ENCODE data around the gene STON2.

STON2 gene

DNA sequence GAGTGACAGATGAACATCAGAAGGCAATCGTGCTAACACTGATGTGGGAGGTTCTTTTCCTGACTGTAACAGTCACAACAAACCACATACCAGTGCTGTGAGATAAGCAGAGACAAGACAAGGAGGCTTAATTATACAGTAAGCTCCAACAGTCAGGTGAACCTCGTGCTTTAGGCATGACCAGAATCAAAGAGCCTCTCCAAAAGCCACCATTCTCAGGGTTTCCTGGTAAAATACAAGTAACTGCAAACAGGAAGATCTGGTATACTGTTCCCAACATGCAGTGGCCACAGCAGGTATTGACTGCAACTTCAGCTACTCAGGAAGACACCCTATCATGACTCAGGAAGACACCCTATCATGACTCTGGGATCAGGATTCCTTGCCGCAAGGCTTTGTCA is 132.1 kb downstream of the STON2 start:
- WGBS, result 80% methylated on average over 2 of the region's 3 CpGs
- peaks cover 17% of the 10 kb centered on the region; the same call in 1 of the 2 replicates for H3K36me3 ChIP-seq (ENCODE audit: insufficient read depth, low read length)
- no peak overlapping the region for H3K4me3 ChIP-seq (ENCODE audit: low read length)
- no peaks in the 10 kb centered on the region for H3K9me3 ChIP-seq (ENCODE audit: insufficient read depth, low read depth, low read length)
- peaks cover 18% of the 10 kb centered on the region for H3K4me1 ChIP-seq (ENCODE audit: insufficient read depth, low read length)
- 0 out of 2 replicates have a peak overlapping the region, but pooled peaks have one; percentile 1 for H3K27ac ChIP-seq (ENCODE audit: low read depth, low read length)
- no peaks in the 10 kb centered on the region for H3K27me3 ChIP-seq (ENCODE audit: insufficient read depth, low read length)
- H3K9ac ChIP-seq (ENCODE audit: low read depth, low read length), result no peak overlapping the region

DNA sequence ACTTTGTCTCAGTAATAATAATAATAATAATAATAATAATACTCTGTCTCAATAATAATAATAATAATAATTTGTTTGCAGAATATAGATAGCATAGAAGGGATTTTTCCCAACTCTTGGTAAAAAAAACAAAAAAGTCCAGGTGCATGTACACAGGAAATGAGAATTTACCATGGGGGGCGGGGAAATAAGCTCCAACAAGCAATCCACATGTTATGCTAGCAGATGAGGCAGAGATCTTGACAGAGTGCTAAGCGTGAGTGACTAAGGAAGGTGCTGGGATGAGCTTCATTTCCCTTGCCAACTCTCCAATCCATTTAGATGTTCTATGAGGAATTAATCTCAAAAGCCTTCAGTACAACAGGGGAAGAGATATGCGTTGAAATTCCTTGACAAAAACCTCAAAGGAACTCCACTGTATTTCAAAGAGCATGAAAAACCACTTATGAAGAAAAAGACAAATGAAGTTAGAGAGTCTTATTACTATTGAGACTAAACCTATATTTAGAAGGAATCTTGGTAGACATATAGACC is 134.4 kb downstream of the STON2 start:
- Histone ChIP-seq H3K9me3 (ENCODE audit: insufficient read depth, low read depth, low read length) (no peaks in the 10 kb centered on the region), H3K27me3 (ENCODE audit: insufficient read depth, low read length) (no peaks in the 10 kb centered on the region), H3K4me3 (ENCODE audit: low read length) (no peak overlapping the region), H3K4me1 (ENCODE audit: insufficient read depth, low read length) (peaks cover 24% of the 10 kb centered on the region), H3K36me3 (ENCODE audit: insufficient read depth, low read length) (peaks cover 22% of the 10 kb centered on the region; the same call in 1 of the 2 replicates), H3K27ac (ENCODE audit: low read depth, low read length) (no peak overlapping the region), H3K9ac (ENCODE audit: low read depth, low read length) (no peak overlapping the region)
- 98% methylated on average over 2 of the region's 3 CpGs for WGBS

DNA sequence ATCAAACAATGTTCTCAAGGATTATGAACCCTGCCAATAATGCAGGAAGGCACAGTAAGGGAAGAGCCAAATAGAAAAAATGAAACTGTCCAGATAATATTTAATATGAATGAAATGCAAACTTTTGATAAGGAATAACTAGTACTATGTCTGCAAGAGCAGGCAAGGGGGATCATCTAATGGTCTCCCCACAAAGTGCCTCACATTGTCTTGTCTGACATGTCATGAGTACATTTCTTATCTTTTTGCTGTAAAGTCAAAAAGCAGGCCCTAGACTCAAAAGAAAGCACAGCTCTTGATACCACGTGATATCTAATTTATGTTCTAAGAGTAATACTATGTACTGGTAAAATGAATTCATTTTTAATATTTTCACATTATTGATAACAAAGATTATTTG is 135.5 kb downstream of the STON2 start:
- H3K27ac ChIP-seq (ENCODE audit: low read depth, low read length), result no peak overlapping the region
- H3K4me1 ChIP-seq (ENCODE audit: insufficient read depth, low read length), result peaks cover 21% of the 10 kb centered on the region
- H3K4me3 ChIP-seq (ENCODE audit: low read length), result no peak overlapping the region
- no CpG with 5 or more reads among the region's 1 CpG for WGBS
- no peak overlapping the region for H3K9ac ChIP-seq (ENCODE audit: low read depth, low read length)
- H3K27me3 ChIP-seq (ENCODE audit: insufficient read depth, low read length), result no peaks in the 10 kb centered on the region
- peaks cover 22% of the 10 kb centered on the region; the same call in 1 of the 2 replicates for H3K36me3 ChIP-seq (ENCODE audit: insufficient read depth, low read length)
- no peaks in the 10 kb centered on the region for H3K9me3 ChIP-seq (ENCODE audit: insufficient read depth, low read depth, low read length)

DNA sequence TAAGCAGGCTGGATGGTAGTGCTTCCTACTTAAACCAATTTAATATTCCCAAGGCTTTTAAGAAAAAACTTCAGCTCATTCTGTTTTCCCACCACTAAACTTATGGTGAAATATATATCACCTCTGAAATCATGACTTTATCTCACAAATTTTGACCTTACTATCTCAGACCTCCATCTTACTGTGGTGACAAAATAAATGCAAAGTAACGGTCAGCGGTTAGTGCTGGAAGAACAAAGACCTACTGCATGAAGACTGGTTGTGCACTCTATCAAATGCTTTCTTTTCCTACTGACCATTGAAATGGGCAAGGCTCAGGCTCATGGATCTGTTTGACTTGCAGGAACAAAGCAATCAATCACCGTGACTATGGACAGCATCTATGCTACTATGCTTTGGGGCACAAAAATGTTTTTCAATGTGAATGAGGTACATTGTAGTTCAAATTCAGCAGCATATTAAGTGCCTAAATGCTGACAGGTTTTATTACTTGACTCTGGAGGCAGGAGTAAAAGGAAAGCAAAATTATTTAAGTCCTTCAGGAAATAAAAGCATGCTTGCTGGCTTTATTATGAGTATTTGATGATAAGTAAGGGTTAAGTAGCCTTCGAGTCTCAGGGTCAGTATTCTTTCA is 136.2 kb downstream of the STON2 start:
- Histone ChIP-seq H3K4me3 (ENCODE audit: low read length) (no peak overlapping the region), H3K4me1 (ENCODE audit: insufficient read depth, low read length) (peaks cover 19% of the 10 kb centered on the region), H3K9ac (ENCODE audit: low read depth, low read length) (no peak overlapping the region), H3K27me3 (ENCODE audit: insufficient read depth, low read length) (no peaks in the 10 kb centered on the region), H3K36me3 (ENCODE audit: insufficient read depth, low read length) (peaks cover 22% of the 10 kb centered on the region; the same call in 1 of the 2 replicates), H3K27ac (ENCODE audit: low read depth, low read length) (no peak overlapping the region), H3K9me3 (ENCODE audit: insufficient read depth, low read depth, low read length) (no peaks in the 10 kb centered on the region)
- WGBS, result 92% methylated on average over 3 of the region's 4 CpGs

DNA sequence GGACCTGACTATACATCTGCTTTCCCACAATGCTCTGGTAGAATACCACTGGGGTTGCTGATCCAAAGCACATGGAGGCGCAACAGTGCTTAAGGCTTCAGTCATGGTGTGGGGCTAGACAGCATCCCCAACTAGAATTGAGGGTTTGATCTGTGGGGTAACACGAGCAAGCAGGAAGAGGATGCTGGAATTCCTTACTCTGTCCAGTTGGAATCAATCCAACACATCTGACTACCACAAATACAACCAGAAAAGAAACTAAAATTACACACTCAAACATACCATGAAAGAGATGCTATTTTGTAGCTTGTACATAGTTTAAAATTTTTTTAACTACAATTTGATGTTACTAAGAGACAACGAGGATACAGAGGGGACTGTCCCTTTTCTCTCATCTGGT is 138.9 kb downstream of the STON2 start:
- Histone ChIP-seq H3K4me3 (ENCODE audit: low read length) (no peak overlapping the region), H3K27me3 (ENCODE audit: insufficient read depth, low read length) (no peaks in the 10 kb centered on the region), H3K4me1 (ENCODE audit: insufficient read depth, low read length) (peaks cover 19% of the 10 kb centered on the region), H3K27ac (ENCODE audit: low read depth, low read length) (no peak overlapping the region), H3K9me3 (ENCODE audit: insufficient read depth, low read depth, low read length) (no peaks in the 10 kb centered on the region), H3K36me3 (ENCODE audit: insufficient read depth, low read length) (peaks cover 6% of the 10 kb centered on the region; the same call in 1 of the 2 replicates), H3K9ac (ENCODE audit: low read depth, low read length) (no peak overlapping the region)
- 90% methylated on average over 3 of the region's 3 CpGs for WGBS

DNA sequence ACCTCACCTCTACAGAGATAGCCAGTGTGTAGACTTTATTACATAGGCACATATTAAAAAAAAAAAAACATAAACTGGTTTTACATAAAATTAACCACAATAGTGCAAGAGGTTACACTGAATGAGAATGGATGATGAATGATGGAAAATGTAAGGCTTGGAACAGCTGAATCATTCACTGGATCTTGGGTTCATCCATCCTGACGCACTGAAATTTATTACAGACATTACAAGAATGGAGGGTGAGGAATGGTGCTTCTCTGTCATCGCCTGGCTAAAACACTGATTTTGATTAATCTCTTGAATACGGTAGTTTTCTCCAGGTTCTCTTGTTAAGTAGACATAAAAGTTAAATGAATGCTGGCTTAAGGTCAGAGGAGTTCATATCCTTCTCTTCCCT is 139.4 kb downstream of the STON2 start:
- no peaks in the 10 kb centered on the region for H3K27me3 ChIP-seq (ENCODE audit: insufficient read depth, low read length)
- no peak overlapping the region for H3K4me3 ChIP-seq (ENCODE audit: low read length)
- H3K4me1 ChIP-seq (ENCODE audit: insufficient read depth, low read length), result peaks cover 19% of the 10 kb centered on the region
- H3K27ac ChIP-seq (ENCODE audit: low read depth, low read length), result no peak overlapping the region
- no peaks in the 10 kb centered on the region for H3K9me3 ChIP-seq (ENCODE audit: insufficient read depth, low read depth, low read length)
- H3K36me3 ChIP-seq (ENCODE audit: insufficient read depth, low read length), result peaks cover 6% of the 10 kb centered on the region; the same call in 1 of the 2 replicates
- no peak overlapping the region for H3K9ac ChIP-seq (ENCODE audit: low read depth, low read length)
- 97% methylated on average over 3 of the region's 3 CpGs for WGBS

DNA sequence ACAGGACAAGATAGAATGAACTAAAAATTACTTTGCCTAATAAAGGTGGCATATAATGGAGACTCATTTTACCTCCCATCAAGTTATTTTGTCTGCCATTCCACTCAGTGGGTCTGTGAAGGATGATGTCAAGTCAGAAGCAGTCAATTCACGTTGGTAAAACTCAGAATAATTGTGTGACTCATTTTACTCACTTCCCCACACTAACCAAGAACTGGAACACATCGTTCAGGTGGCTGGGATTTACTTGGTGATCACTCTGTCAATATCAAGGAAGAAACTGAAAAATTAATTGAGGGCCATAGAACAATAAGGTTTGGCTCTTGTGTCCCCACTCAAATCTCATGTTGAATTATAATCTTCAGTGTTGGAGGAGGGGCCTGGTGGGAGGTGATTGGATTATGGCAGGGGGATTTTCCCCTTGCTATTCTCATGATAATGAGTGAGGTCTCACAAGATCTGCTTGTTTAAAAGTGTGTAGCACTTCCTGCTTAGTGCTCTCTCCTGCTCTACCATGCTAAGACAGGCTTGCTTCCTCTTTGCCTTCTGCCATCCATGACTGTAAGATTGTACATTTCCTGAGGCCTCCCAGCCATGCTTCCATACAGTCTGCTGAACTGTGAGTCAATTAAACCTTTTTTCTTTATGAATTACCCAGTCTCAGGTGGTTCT is 143.7 kb downstream of the STON2 start:
- no peak overlapping the region for H3K9ac ChIP-seq (ENCODE audit: low read depth, low read length)
- H3K27me3 ChIP-seq (ENCODE audit: insufficient read depth, low read length), result no peaks in the 10 kb centered on the region
- 78% methylated on average over 2 of the region's 2 CpGs for WGBS

DNA sequence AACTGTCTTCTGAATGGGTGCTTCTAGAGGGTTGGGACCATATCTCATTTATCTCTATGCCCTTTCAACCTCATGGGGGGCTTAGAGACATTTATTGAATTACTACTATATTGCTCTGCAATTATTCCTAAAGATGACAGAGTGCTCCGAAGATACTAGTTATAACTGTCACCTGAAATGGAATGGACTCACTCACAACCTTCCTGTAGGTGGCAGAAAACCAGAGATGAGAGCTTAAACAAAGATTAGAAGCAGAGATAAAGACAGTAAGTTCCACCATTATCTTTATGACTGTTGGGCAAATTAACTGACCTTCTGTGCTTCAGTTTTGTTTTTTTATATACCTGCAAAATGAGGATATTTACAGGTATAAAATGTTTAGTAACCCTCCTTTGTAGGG is 147.8 kb downstream of the STON2 start:
- H3K9me3 ChIP-seq (ENCODE audit: insufficient read depth, low read depth, low read length), result no peaks in the 10 kb centered on the region
- H3K4me1 ChIP-seq (ENCODE audit: insufficient read depth, low read length), result no peaks in the 10 kb centered on the region
- WGBS, result 100% methylated on average over 1 of the region's 1 CpG
- H3K9ac ChIP-seq (ENCODE audit: low read depth, low read length), result no peak overlapping the region
- H3K4me3 ChIP-seq (ENCODE audit: low read length), result no peak overlapping the region
- H3K27me3 ChIP-seq (ENCODE audit: insufficient read depth, low read length), result no peaks in the 10 kb centered on the region
- H3K27ac ChIP-seq (ENCODE audit: low read depth, low read length), result no peak overlapping the region
- H3K36me3 ChIP-seq (ENCODE audit: insufficient read depth, low read length), result no peaks in the 10 kb centered on the region

More for the DNA sequence above, 143.7 kb downstream of the STON2 start:
- H3K9me3 ChIP-seq (ENCODE audit: insufficient read depth, low read depth, low read length), result no peaks in the 10 kb centered on the region
- H3K4me3 ChIP-seq (ENCODE audit: low read length), result no peak overlapping the region
- no peaks in the 10 kb centered on the region for H3K4me1 ChIP-seq (ENCODE audit: insufficient read depth, low read length)
- no peak overlapping the region for H3K27ac ChIP-seq (ENCODE audit: low read depth, low read length)
- peaks cover 2% of the 10 kb centered on the region; the same call in 1 of the 2 replicates for H3K36me3 ChIP-seq (ENCODE audit: insufficient read depth, low read length)

DNA sequence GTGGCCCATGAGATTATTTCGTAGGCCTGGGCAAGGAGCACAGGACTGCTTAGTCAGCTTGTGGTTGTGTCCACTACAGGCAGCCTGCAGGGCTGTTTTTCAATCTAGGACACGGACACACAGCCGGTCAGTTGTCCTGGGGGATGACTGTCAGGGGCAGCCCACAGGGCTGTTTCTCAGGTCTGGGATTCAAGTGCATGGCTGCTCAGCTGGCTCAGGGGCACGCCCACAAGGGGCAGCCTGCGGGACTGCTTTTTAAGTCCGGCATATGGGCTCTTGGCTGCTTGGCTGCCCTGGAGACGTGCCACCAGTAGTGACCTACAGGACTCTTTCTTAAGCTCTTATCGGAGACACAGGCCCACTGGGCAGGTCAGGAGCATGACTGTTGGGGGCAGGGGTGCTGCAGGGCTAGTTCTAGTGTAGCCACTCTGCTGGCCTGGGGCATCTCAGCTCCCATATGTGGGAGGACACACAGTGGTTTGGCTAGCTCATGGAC is 152.8 kb downstream of the STON2 start:
- Histone ChIP-seq H3K27ac (ENCODE audit: low read depth, low read length) (no peak overlapping the region), H3K4me1 (ENCODE audit: insufficient read depth, low read length) (no peaks in the 10 kb centered on the region), H3K27me3 (ENCODE audit: insufficient read depth, low read length) (no peaks in the 10 kb centered on the region), H3K4me3 (ENCODE audit: low read length) (no peak overlapping the region), H3K36me3 (ENCODE audit: insufficient read depth, low read length) (no peaks in the 10 kb centered on the region), H3K9me3 (ENCODE audit: insufficient read depth, low read depth, low read length) (peaks cover 11% of the 10 kb centered on the region; the same call in 1 of the 2 replicates), H3K9ac (ENCODE audit: low read depth, low read length) (no peak overlapping the region)
- WGBS, result 80% methylated on average over 8 of the region's 8 CpGs

DNA sequence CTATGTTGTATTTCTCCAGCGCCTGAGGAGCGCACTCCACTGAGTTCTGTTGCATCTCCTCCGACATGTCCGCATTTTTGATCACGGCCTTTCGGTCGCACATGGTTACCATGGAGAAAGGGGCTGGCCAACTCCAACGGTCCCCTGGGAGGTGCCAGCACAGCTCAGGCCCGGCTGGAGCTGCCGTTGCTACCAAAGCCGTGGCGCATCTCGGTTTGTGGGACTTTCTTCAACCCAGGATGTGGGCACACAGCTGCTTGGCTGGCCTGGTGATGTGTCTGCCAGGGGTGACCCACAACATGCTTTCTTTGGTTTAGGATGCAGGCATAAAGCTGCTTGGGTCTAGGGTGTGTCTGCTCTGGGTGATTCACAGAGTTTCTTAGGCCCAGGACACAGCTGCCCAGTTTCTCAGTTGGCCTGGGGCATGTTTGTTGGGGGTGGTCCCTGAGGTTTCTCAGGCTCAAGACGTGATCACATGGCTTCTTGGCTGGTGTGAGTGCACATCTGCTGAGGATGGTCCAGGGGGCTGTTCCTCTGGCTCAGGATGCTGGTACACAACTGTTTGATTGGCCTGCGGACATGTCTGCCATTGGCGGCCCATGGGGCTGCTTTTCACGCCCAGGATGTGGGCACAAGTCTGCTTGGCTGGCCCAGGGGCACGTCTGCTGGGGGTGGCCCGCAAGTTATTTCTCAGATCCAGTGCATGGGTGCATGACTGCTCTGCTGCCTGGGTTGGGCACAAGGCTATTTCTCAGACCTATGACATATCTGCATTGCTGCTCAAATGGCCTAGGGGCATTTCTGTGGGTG is 153.5 kb downstream of the STON2 start:
- 95% methylated on average over 19 of the region's 19 CpGs for WGBS

More for the DNA sequence above, 153.5 kb downstream of the STON2 start:
- H3K4me3 ChIP-seq (ENCODE audit: low read length), result no peak overlapping the region
- H3K4me1 ChIP-seq (ENCODE audit: insufficient read depth, low read length), result no peaks in the 10 kb centered on the region
- no peak overlapping the region for H3K9ac ChIP-seq (ENCODE audit: low read depth, low read length)
- H3K36me3 ChIP-seq (ENCODE audit: insufficient read depth, low read length), result no peaks in the 10 kb centered on the region
- no peak overlapping the region for H3K27ac ChIP-seq (ENCODE audit: low read depth, low read length)
- H3K27me3 ChIP-seq (ENCODE audit: insufficient read depth, low read length), result no peaks in the 10 kb centered on the region
- H3K9me3 ChIP-seq (ENCODE audit: insufficient read depth, low read depth, low read length), result peaks cover 13% of the 10 kb centered on the region; the same call in 1 of the 2 replicates

Data from HUES64 (cell line).